ENCODE data around the gene ALG5.

ALG5 gene

GRCh38 chr13:36999054-36999714, at the start of gene ALG5:
Gene ALG5, minus strand, starts transcription at chr13:36999340. Its CDS starts 40 bp downstream, at chr13:36999300.
- TF ChIP-seq CTCF (conservative IDR thresholded peaks at IDR 0.05; ENCODE audit: low read depth, low read length) = peak; percentile 63
- DNase-seq (ENCODE audit: low read depth) = peak; percentile 89

GRCh38 chr13:37047846-37048245, 48.7 kb upstream of the ALG5 start:
- no peak for DNase-seq (ENCODE audit: low read depth)
- H3K4me3 ChIP-seq (ENCODE audit: low read depth, low read length) = no peak overlapping the region
- TF ChIP-seq CTCF (conservative IDR thresholded peaks at IDR 0.05; ENCODE audit: low read depth, low read length) = no peak

More at GRCh38 chr13:36999054-36999714, at the start of gene ALG5:
- peak within 1 kb of the TSS; percentile 89 for H3K4me3 ChIP-seq (ENCODE audit: low read depth, low read length)

GRCh38 chr13:37047032-37047431, 47.9 kb upstream of the ALG5 start:
- no peak for DNase-seq (ENCODE audit: low read depth)
- TF ChIP-seq CTCF (conservative IDR thresholded peaks at IDR 0.05; ENCODE audit: low read depth, low read length) = no peak
- H3K4me3 ChIP-seq (ENCODE audit: low read depth, low read length) = no peak overlapping the region

GRCh38 chr13:37046062-37046461, 46.9 kb upstream of the ALG5 start:
- DNase-seq (ENCODE audit: low read depth) = no peak
- no peak for TF ChIP-seq CTCF (conservative IDR thresholded peaks at IDR 0.05; ENCODE audit: low read depth, low read length)
- no peak overlapping the region for H3K4me3 ChIP-seq (ENCODE audit: low read depth, low read length)

GRCh38 chr13:37040789-37041188, 41.6 kb upstream of the ALG5 start:
- H3K4me3 ChIP-seq (ENCODE audit: low read depth, low read length) = no peak overlapping the region
- no peak for DNase-seq (ENCODE audit: low read depth)
- no peak for TF ChIP-seq CTCF (conservative IDR thresholded peaks at IDR 0.05; ENCODE audit: low read depth, low read length)

- TF ChIP-seq CTCF (conservative IDR thresholded peaks at IDR 0.05; ENCODE audit: low read depth, low read length) = no peak
- no peak overlapping the region for H3K4me3 ChIP-seq (ENCODE audit: low read depth, low read length)
- DNase-seq (ENCODE audit: low read depth) = no peak
These were observed 40.8 kb upstream of the ALG5 start for GRCh38 chr13:37039896-37040295.

- TF ChIP-seq CTCF (conservative IDR thresholded peaks at IDR 0.05; ENCODE audit: low read depth, low read length) = no peak
- DNase-seq (ENCODE audit: low read depth) = no peak
- no peak overlapping the region for H3K4me3 ChIP-seq (ENCODE audit: low read depth, low read length)
These were observed 38.1 kb upstream of the ALG5 start for GRCh38 chr13:37037241-37037640.

Measured in choroid plexus epithelial cell (primary cell).